Lung (tissue), 12 donors: ENCODE data around the gene C3. TPM values are rescaled to one million over a fixed set of nuclear protein-coding genes. Genes with fewer than 3 reads are reported as not detected.
"Not testable (repeated sequence)": the region's sequence is repeated elsewhere in the genome, so short reads cannot be mapped to it uniquely, and the experiment has no call there.

Experiments used
- ATAC-seq: fragments of 200-7000 bp; cut with Tn5 transposase; one replicate; pipeline ENCODE4 v1.9.1; 2020; ENCODE audit warnings: moderate number of reproducible peaks; ENCODE audit not compliant: insufficient read depth, low FRiP score
- DNase-seq, 3 donors: peaks; one replicate each; pipeline ENCODE4 v3.0.0-alpha.2; 2013 to 2017
- H3K27ac ChIP-seq, 2 donors: one replicate each; pipeline ENCODE4 v1.5.1; 2013; ENCODE audit warnings: mild to moderate bottlenecking in 2 of 2, moderate library complexity in 2 of 2, control low read depth in 1 of 2, inconsistent platforms in 1 of 2, low read depth in 1 of 2, low read length in 1 of 2
- H3K27me3 ChIP-seq, 3 donors: one replicate each; pipeline ENCODE4 v1.5.1; 2013; ENCODE audit warnings: low read length in 2 of 3; ENCODE audit not compliant: control insufficient read depth in 3 of 3, insufficient read depth in 3 of 3
- H3K36me3 ChIP-seq, 4 donors: one replicate each; pipeline ENCODE4 v1.5.1; 2013; ENCODE audit warnings: low read length in 4 of 4, mild to moderate bottlenecking in 1 of 4, moderate library complexity in 1 of 4; ENCODE audit not compliant: control insufficient read depth in 4 of 4, insufficient read depth in 4 of 4
- H3K4me1 ChIP-seq, 5 donors: one replicate each; pipeline ENCODE4 v1.5.1; 2013; ENCODE audit warnings: low read length in 5 of 5, mild to moderate bottlenecking in 2 of 5, moderate library complexity in 1 of 5; ENCODE audit not compliant: control insufficient read depth in 5 of 5, insufficient read depth in 5 of 5
- H3K4me3 ChIP-seq: one replicate; pipeline ENCODE4 v1.5.1; 2013; ENCODE audit warnings: mild to moderate bottlenecking, control low read depth, moderate library complexity
- H3K9ac ChIP-seq, 2 donors: one replicate each; pipeline ENCODE4 v1.5.1; 2013; ENCODE audit warnings: low read length in 2 of 2, control low read depth in 1 of 2; ENCODE audit not compliant: insufficient read depth in 1 of 2
- H3K9me3 ChIP-seq, 4 donors: one replicate each; pipeline ENCODE4 v1.5.1; 2013; ENCODE audit warnings: low read length in 3 of 4, mild to moderate bottlenecking in 1 of 4, moderate library complexity in 1 of 4; ENCODE audit not compliant: control insufficient read depth in 4 of 4, insufficient read depth in 3 of 4
- CTCF ChIP-seq: IDR thresholded peaks from 2 replicates; pipeline ENCODE4 v1.5.1; 2012; ENCODE audit warnings: mild to moderate bottlenecking; ENCODE audit errors: control extremely low read depth, extremely low read depth
- WGBS, 2 donors: extraction: QIAGEN DNeasy Blood & Tissue Kit; methylation state at CpG; one replicate each; pipeline ENCODE4 v1.1.7; 2013; 5-methylcytosine and 5-hydroxymethylcytosine counted together
- polyA plus RNA-seq, 2 donors: library from polyadenylated mRNA; stranded (reverse); fragments of 200-250 nt; gene quantifications; one replicate each; pipeline ENCODE4 v1.2.1, GENCODE V29; 2013
- total RNA-seq, 2 donors: library from RNA; depleted of rRNA in 1 of 2; stranded (reverse); fragments of >200 nt in 1 of 2; gene quantifications; one replicate each; pipeline ENCODE4 v1.2.1, GENCODE V29; 2014 to 2021
- donor health status: control.
- donor health status: control.
- donor health status: Bipolar disorder and iron deficiency.
- donor health status: healthy.
- donor health status: DM: yes; HTN: yes; CAD: no.

Gene C3
- total and polyA plus RNA-seq, 4 donors, result 613 to 1,612 (median 1,252) TPM

- no peak for DNase-seq
- Histone ChIP-seq H3K27ac (no peak overlapping the region), H3K9ac (no peak overlapping the region), H3K9me3 (no peaks in the 10 kb centered on the region), H3K36me3 (no peaks in the 10 kb centered on the region), H3K4me3 (no peak overlapping the region), H3K4me1 (no peaks in the 10 kb centered on the region), H3K27me3 (no peaks in the 10 kb centered on the region)
- ATAC-seq, result no peak
- 47 to 59% methylated on average over 4 of the region's 4 CpGs for WGBS, 2 donors
- TF ChIP-seq CTCF, result no peak
These were observed 81.0 kb downstream of the C3 start for GRCh38 chr19:6639439-6639838.

- H3K9ac ChIP-seq, H3K27me3 ChIP-seq, DNase-seq, ATAC-seq, H3K27ac ChIP-seq, H3K4me1 ChIP-seq, H3K4me3 ChIP-seq, H3K36me3 ChIP-seq, H3K9me3 ChIP-seq: not testable (repeated sequence)
- WGBS, 2 donors, result 81 to 87% methylated on average over 4 of the region's 4 CpGs
These were observed 87.0 kb downstream of the C3 start for GRCh38 chr19:6633456-6633813.

GRCh38 chr19:6632747-6633455 lies 87.5 kb downstream of the C3 start:
- not testable (repeated sequence) for ATAC-seq

More at GRCh38 chr19:6632747-6633455, 87.5 kb downstream of the C3 start:
- not testable (repeated sequence) for H3K9ac ChIP-seq, H3K9me3 ChIP-seq, H3K4me1 ChIP-seq, H3K27me3 ChIP-seq, H3K36me3 ChIP-seq, H3K27ac ChIP-seq, H3K4me3 ChIP-seq
- 49 to 54% methylated on average over 26 of the region's 26 CpGs for whole genome bisulfite sequencing, 2 donors
- DNase-seq, result peak; percentile 67 to 72 (median 68)
- peak; percentile 60 for TF ChIP-seq CTCF
